CD4-positive, alpha-beta T cell (primary cell): ENCODE measurements around the gene SPATA16. TPM values are rescaled to one million over a fixed set of nuclear protein-coding genes. Genes with fewer than 3 reads are reported as not detected.

ENCODE experiments used
- ATAC-seq: fragments of 200-7000 bp; cut with Tn5 transposase; one replicate; pipeline ENCODE4 v1.10.0; 2022; ENCODE audit warnings: mild to moderate bottlenecking; ENCODE audit not compliant: poor library complexity
- CTCF ChIA-PET: fragments of 350-600 bp; sonication (Branson Sonifier 250); formaldehyde crosslinking; loops from one replicate; lab custom pipeline; 2021; ENCODE audit warnings: antibody characterized with exemption, inconsistent platforms; lab: Charles Lee
- POLR2A ChIA-PET: fragments of 350-600 bp; sonication (Branson Sonifier 250); formaldehyde crosslinking; loops from one replicate; lab custom pipeline; 2021; ENCODE audit warnings: antibody characterized with exemption, inconsistent platforms; lab: Charles Lee
- DNase-seq, 14 experiments: peaks; one replicate each; pipeline ENCODE4 v3.0.0-alpha.2; 2013 to 2020; ENCODE audit warnings: mixed read lengths in 2 of 14
- H3K27ac ChIP-seq, 2 donors: one replicate each; pipeline versions ENCODE4 v1.5.1 to v1.7.0; 2013; ENCODE audit warnings: low read length in 2 of 2, low read depth in 1 of 2, mild to moderate bottlenecking in 1 of 2
- H3K27me3 ChIP-seq, 2 experiments: 1 replicate in 1 of 2; 2 replicates in 1 of 2; pipeline versions ENCODE4 v1.6.1 to v1.7.0; 2013; ENCODE audit warnings: low read length in 2 of 2, control low read depth in 1 of 2, mild to moderate bottlenecking in 1 of 2, moderate library complexity in 1 of 2; ENCODE audit not compliant: insufficient read depth in 2 of 2, control insufficient read depth in 1 of 2
- H3K36me3 ChIP-seq: one replicate; pipeline ENCODE4 v1.6.1; 2013; ENCODE audit warnings: low read length, control low read depth; ENCODE audit not compliant: insufficient read depth
- H3K4me1 ChIP-seq: one replicate; pipeline ENCODE4 v1.6.1; 2013; ENCODE audit warnings: low read length, control low read depth; ENCODE audit not compliant: insufficient read depth
- H3K4me3 ChIP-seq: one replicate; pipeline ENCODE4 v1.5.1; 2013; ENCODE audit warnings: mild to moderate bottlenecking, low read length, moderate library complexity
- H3K9me3 ChIP-seq, 2 experiments: 1 replicate in 1 of 2; 2 replicates in 1 of 2; pipeline versions ENCODE4 v1.6.1 to v1.7.0; 2013; ENCODE audit warnings: low read length in 2 of 2, mild to moderate bottlenecking in 2 of 2, control low read depth in 1 of 2, moderate library complexity in 1 of 2; ENCODE audit not compliant: control insufficient read depth in 1 of 2, insufficient read depth in 1 of 2
- H3K27ac Mint-ChIP-seq: one replicate; pipeline ENCODE4 v1.8.0; 2020; ENCODE audit warnings: mixed read lengths
- H3K27me3 Mint-ChIP-seq: one replicate; pipeline ENCODE4 v1.8.0; 2021; ENCODE audit warnings: mixed read lengths
- H3K36me3 Mint-ChIP-seq: one replicate; pipeline ENCODE4 v1.8.0; 2021; ENCODE audit warnings: low read depth, mixed read lengths
- H3K4me1 Mint-ChIP-seq: one replicate; pipeline ENCODE4 v1.8.0; 2021; ENCODE audit warnings: low read depth, mixed read lengths
- H3K4me3 Mint-ChIP-seq: one replicate; pipeline ENCODE4 v1.8.0; 2020; ENCODE audit warnings: mild to moderate bottlenecking, mixed read lengths
- H3K9me3 Mint-ChIP-seq: one replicate; pipeline ENCODE4 v1.8.0; 2020; ENCODE audit warnings: mixed read lengths
- intact Hi-C, 2 experiments: fragments of 100-400 bp; cut with DNase I in 1 of 2; cut with micrococcal nuclease in 1 of 2; formaldehyde crosslinking; loops; one replicate each; pipeline versions ENCODE4 v1.15.1 to v1.9.0; 2023 to 2025; cut with DNase I, micrococcal nuclease
- total RNA-seq, 174 experiments: library from RNA in 2 of 174; stranded (reverse) in 2 of 174; gene quantifications; one replicate each; pipeline ENCODE4 v1.2.3 and lab custom pipeline; 2021 to 2026
- TF ChIP-seq, protein P1 (sequence below): fragments of 200-600 bp; IDR thresholded peaks from one replicate; pipeline ENCODE4 v1.8.0; 2022; ENCODE audit warnings: antibody characterized with exemption, mild to moderate bottlenecking

The SPATA16 gene
- total RNA-seq, 2 experiments from 2014 or later, result not detected

DNA sequence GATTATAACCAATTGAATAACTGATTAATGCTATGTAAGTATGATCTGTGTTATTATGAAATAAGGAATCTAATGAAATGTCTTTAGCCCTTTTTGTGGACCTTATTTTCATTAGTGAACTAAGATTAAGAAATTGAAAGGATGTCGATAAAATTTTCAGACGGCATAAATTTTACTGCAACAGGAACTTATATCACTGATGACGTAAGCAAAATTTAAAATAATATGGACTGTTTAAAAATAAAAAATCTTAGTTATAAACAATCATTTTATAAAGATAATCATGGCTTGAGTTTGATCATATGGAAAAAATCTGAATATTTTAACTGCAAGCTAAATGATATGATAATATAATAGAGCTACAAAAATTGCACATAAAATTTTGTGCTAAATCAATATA, 112.7 kb downstream of the SPATA16 start:
- H3K36me3 ChIP-seq, result no peaks in the 10 kb centered on the region
- H3K9me3 ChIP-seq, result no peaks in the 10 kb centered on the region
- CTCF ChIA-PET, result no interaction called here
- no peaks in the 10 kb centered on the region for H3K4me1 ChIP-seq
- Mint-ChIP-seq H3K27ac (no peak overlapping the region), H3K4me1 (no peaks in the 10 kb centered on the region), H3K27me3 (no peaks in the 10 kb centered on the region), H3K9me3 (peaks cover 8% of the 10 kb centered on the region), H3K4me3 (no peak overlapping the region), H3K36me3 (no peaks in the 10 kb centered on the region)
- H3K27me3 ChIP-seq, result no peaks in the 10 kb centered on the region
- intact Hi-C loops, result no loop called here
- no peak overlapping the region for H3K4me3 ChIP-seq
- POLR2A ChIA-PET, result no interaction called here
- DNase-seq (no peak), ATAC-seq (no peak)
- H3K27ac ChIP-seq, result no peak overlapping the region
- TF ChIP-seq, protein P1, sequence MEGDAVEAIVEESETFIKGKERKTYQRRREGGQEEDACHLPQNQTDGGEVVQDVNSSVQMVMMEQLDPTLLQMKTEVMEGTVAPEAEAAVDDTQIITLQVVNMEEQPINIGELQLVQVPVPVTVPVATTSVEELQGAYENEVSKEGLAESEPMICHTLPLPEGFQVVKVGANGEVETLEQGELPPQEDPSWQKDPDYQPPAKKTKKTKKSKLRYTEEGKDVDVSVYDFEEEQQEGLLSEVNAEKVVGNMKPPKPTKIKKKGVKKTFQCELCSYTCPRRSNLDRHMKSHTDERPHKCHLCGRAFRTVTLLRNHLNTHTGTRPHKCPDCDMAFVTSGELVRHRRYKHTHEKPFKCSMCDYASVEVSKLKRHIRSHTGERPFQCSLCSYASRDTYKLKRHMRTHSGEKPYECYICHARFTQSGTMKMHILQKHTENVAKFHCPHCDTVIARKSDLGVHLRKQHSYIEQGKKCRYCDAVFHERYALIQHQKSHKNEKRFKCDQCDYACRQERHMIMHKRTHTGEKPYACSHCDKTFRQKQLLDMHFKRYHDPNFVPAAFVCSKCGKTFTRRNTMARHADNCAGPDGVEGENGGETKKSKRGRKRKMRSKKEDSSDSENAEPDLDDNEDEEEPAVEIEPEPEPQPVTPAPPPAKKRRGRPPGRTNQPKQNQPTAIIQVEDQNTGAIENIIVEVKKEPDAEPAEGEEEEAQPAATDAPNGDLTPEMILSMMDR, result no peak

DNA sequence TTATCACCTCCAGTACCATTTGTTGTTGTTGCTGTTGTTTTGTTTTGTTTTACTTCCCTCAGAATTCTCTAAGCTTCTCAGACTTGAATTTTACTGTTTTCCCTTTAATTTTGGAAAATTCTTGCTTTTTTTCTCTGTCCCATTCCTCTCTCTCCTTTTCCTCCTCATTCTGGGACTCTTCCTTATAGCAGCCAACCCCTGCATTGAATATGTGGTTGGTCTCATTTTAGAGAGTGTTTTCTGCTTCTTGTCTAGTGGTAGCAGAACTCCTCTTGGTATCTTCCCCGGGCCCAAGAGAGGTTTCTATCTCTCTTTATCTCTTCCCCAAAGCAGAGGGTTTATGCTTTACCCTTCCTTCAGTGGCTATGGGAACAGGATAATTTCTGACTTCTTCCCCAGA, 113.6 kb downstream of the SPATA16 start:
- no peaks in the 10 kb centered on the region for H3K4me1 Mint-ChIP-seq
- no peak overlapping the region for H3K27ac ChIP-seq
- H3K9me3 ChIP-seq, result no peaks in the 10 kb centered on the region
- ChIA-PET CTCF (no interaction called here), POLR2A (no interaction called here)
- ATAC-seq (no peak), DNase-seq (no peak)
- no peak overlapping the region for H3K27ac Mint-ChIP-seq
- TF ChIP-seq, protein P1, result no peak
- peaks cover 8% of the 10 kb centered on the region for H3K9me3 Mint-ChIP-seq
- intact Hi-C loops, result no loop called here
- H3K4me3 Mint-ChIP-seq, result no peak overlapping the region
- no peaks in the 10 kb centered on the region for H3K4me1 ChIP-seq
- no peaks in the 10 kb centered on the region for H3K36me3 ChIP-seq
- H3K27me3 ChIP-seq, result no peaks in the 10 kb centered on the region
- no peaks in the 10 kb centered on the region for H3K27me3 Mint-ChIP-seq
- no peaks in the 10 kb centered on the region for H3K36me3 Mint-ChIP-seq
- H3K4me3 ChIP-seq, result no peak overlapping the region

DNA sequence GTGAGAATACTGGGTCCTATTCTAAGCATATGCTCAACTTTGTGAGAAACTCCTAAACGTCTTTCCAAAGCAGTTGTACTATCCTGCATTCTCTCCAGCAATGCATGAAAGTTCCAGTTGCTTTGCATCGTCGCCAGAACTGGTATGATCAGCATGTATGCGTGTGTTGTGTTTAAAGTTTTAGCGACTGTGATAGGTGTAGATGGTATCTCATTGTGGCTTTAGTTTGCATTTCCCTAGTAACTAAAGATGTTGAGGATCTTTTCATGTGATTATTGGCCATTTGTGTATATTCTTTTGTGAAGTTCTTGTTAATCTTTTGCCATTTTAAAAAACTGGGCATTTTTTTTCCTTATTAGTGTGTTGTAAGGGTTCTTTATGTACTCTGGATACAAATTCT, 115.1 kb downstream of the SPATA16 start:
- H3K9me3 Mint-ChIP-seq, result peaks cover 4% of the 10 kb centered on the region
- no peaks in the 10 kb centered on the region for H3K4me1 Mint-ChIP-seq
- CTCF ChIA-PET, result no interaction called here
- ATAC-seq (no peak), DNase-seq (no peak)
- H3K27ac Mint-ChIP-seq, result no peak overlapping the region
- Histone ChIP-seq H3K27ac (no peak overlapping the region), H3K4me3 (no peak overlapping the region), H3K36me3 (no peaks in the 10 kb centered on the region), H3K4me1 (no peaks in the 10 kb centered on the region), H3K27me3 (no peaks in the 10 kb centered on the region), H3K9me3 (no peaks in the 10 kb centered on the region)
- TF ChIP-seq, protein P1, result no peak
- intact Hi-C loops, result no loop called here
- H3K4me3 Mint-ChIP-seq, result no peak overlapping the region
- no peaks in the 10 kb centered on the region for H3K27me3 Mint-ChIP-seq
- H3K36me3 Mint-ChIP-seq, result no peaks in the 10 kb centered on the region
- POLR2A ChIA-PET, result no interaction called here
